ENCODE data around the gene C11orf98.
"Not testable (repeated sequence)": the region's sequence is repeated elsewhere in the genome, so short reads cannot be mapped to it uniquely, and the experiment has no call there.

C11orf98 gene

DNA sequence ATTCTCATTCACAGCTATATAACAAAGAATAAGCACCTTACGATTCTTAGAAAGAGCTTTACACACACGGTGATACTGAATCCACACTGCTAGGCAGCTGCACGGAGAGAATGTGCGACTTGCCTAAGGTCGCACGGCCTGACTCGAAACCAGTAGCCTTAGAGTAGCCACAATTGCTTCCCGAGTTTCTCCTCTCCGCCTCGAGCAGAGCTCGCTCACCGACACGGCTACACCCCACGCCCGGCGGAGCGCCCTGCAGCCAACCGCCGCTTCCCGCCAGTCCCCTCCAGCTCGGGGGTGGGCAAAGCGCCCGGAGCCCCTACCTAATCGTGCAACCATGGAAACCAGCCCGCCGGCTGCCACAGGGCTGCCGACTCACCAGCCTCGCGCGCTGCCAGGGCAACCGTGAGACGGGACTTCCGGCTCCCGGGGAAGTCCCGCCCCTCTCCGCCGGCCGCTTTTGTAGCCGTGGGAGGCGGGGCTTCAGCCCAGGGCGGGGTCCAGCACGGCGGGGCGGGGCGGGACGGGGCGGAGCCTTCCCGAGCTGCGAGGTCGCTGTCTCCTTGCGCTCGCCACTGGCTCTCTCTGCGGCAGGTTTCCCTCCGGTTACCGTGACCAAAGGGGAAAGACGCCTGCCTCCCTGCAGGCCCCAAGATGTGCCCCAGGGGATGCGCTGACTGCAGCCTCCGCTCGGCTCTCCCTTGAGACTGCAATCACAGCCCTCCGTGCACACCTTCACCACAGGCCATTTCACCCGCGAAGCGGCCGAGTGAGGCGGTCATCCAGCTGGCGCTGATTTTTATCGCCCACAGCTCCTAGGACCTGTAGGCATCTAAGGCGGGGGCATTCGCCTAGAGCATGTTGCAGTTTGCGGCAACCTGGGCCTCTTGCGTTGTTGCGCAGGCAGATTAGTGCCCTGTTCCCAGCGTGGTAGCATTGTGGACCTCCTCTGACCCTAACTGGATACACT lies 41.2 kb upstream of the C11orf98 start:
- peaks cover 21% of the 10 kb centered on the region for H3K4me1 ChIP-seq (ENCODE audit: insufficient read depth, low read length)
- H3K27me3 ChIP-seq (ENCODE audit: insufficient read depth, low read length): no peaks in the 10 kb centered on the region
- peak overlapping the region; percentile 81 for H3K4me3 ChIP-seq (ENCODE audit: low read length)
- H3K27ac ChIP-seq (ENCODE audit: low read depth, low read length): peak overlapping the region; percentile 80
- no peaks in the 10 kb centered on the region for H3K9me3 ChIP-seq (ENCODE audit: insufficient read depth, low read depth, low read length)
- peaks cover 26% of the 10 kb centered on the region for H3K36me3 ChIP-seq (ENCODE audit: insufficient read depth, low read length)
- WGBS: 1% methylated on average over 73 of the region's 73 CpGs
- peak overlapping the region; percentile 80 for H3K9ac ChIP-seq (ENCODE audit: low read depth, low read length)

GRCh38 chr11:62705413-62705812 lies 40.4 kb upstream of the C11orf98 start:
- H3K9ac ChIP-seq (ENCODE audit: low read depth, low read length): peak overlapping the region; percentile 80
- WGBS: 81% methylated on average over 7 of the region's 7 CpGs
- H3K27me3 ChIP-seq (ENCODE audit: insufficient read depth, low read length): no peaks in the 10 kb centered on the region
- peaks cover 27% of the 10 kb centered on the region for H3K36me3 ChIP-seq (ENCODE audit: insufficient read depth, low read length)
- peak overlapping the region; percentile 33; the same call in 1 of the 2 replicates for H3K27ac ChIP-seq (ENCODE audit: low read depth, low read length)
- peaks cover 21% of the 10 kb centered on the region for H3K4me1 ChIP-seq (ENCODE audit: insufficient read depth, low read length)
- H3K4me3 ChIP-seq (ENCODE audit: low read length): peak overlapping the region; percentile 81
- no peaks in the 10 kb centered on the region for H3K9me3 ChIP-seq (ENCODE audit: insufficient read depth, low read depth, low read length)

DNA sequence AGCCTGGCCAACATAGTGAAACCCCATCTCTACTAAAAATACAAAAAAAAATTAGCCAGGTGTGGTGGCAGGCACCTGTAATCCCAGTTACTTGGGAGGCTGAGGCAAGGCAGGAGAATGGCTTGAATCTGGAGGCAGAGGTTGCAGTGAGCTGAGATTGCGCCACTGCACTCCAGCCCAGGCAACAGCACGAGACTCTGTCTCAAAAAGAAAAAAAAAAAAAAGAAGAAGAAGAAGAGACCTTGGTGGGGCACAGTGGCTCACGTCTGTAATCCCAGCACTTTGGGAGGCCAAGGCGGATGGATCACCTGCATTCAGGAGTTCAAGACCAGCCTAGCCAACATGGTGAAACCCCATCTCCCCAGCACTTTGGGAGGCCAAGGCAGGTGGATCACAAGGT lies 38.9 kb upstream of the C11orf98 start:
- not testable (repeated sequence) for H3K27ac ChIP-seq (ENCODE audit: low read depth, low read length)
- WGBS: 96% methylated on average over 4 of the region's 4 CpGs

DNA sequence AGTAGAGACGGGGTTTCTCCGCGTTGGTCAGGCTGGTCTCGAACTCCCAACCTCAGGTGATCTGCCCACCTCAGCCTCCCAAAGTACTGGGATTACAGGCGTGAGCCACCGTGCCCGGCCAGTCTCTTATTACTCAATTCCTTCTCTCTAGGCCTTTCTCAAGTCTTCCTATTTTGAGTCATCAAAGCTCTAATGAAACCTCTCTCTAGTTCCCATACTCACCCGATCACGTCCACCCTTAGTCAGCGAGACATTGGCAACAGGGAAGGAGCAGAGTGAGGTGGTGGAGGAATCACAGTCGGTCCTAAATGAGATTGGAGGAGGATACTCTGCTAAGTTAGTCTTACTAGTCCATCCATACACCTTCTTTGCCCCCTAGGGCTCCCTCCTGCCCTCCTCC lies 37.2 kb upstream of the C11orf98 start:
- Histone ChIP-seq H3K4me3 (ENCODE audit: low read length) (no peak overlapping the region), H3K27me3 (ENCODE audit: insufficient read depth, low read length) (no peaks in the 10 kb centered on the region), H3K4me1 (ENCODE audit: insufficient read depth, low read length) (peaks cover 5% of the 10 kb centered on the region; the same call in 1 of the 2 replicates), H3K9me3 (ENCODE audit: insufficient read depth, low read depth, low read length) (no peaks in the 10 kb centered on the region), H3K27ac (ENCODE audit: low read depth, low read length) (no peak overlapping the region), H3K9ac (ENCODE audit: low read depth, low read length) (no peak overlapping the region), H3K36me3 (ENCODE audit: insufficient read depth, low read length) (peaks cover 30% of the 10 kb centered on the region)
- WGBS: 96% methylated on average over 8 of the region's 11 CpGs

More for the DNA sequence above, 38.9 kb upstream of the C11orf98 start:
- not testable (repeated sequence) for H3K4me3 ChIP-seq (ENCODE audit: low read length); H3K9me3 ChIP-seq (ENCODE audit: insufficient read depth, low read depth, low read length); H3K27me3 ChIP-seq (ENCODE audit: insufficient read depth, low read length); H3K9ac ChIP-seq (ENCODE audit: low read depth, low read length)
- H3K36me3 ChIP-seq (ENCODE audit: insufficient read depth, low read length): peaks cover 27% of the 10 kb centered on the region
- peaks cover 13% of the 10 kb centered on the region; the same call in 1 of the 2 replicates for H3K4me1 ChIP-seq (ENCODE audit: insufficient read depth, low read length)

GRCh38 chr11:62694455-62695167 lies 29.6 kb upstream of the C11orf98 start:
- Histone ChIP-seq H3K27ac (ENCODE audit: low read depth, low read length) (no peak overlapping the region), H3K4me3 (ENCODE audit: low read length) (no peak overlapping the region), H3K36me3 (ENCODE audit: insufficient read depth, low read length) (peaks cover 47% of the 10 kb centered on the region), H3K27me3 (ENCODE audit: insufficient read depth, low read length) (no peaks in the 10 kb centered on the region), H3K9me3 (ENCODE audit: insufficient read depth, low read depth, low read length) (no peaks in the 10 kb centered on the region), H3K4me1 (ENCODE audit: insufficient read depth, low read length) (no peaks in the 10 kb centered on the region), H3K9ac (ENCODE audit: low read depth, low read length) (no peak overlapping the region)
- 72% methylated on average over 14 of the region's 14 CpGs for WGBS

GRCh38 chr11:62693624-62694023 lies 28.6 kb upstream of the C11orf98 start:
- 98% methylated on average over 2 of the region's 4 CpGs for WGBS
- H3K9ac ChIP-seq (ENCODE audit: low read depth, low read length); H3K27me3 ChIP-seq (ENCODE audit: insufficient read depth, low read length); H3K27ac ChIP-seq (ENCODE audit: low read depth, low read length); H3K4me3 ChIP-seq (ENCODE audit: low read length); H3K4me1 ChIP-seq (ENCODE audit: insufficient read depth, low read length); H3K9me3 ChIP-seq (ENCODE audit: insufficient read depth, low read depth, low read length): not testable (repeated sequence)
- H3K36me3 ChIP-seq (ENCODE audit: insufficient read depth, low read length): peaks cover 47% of the 10 kb centered on the region

DNA sequence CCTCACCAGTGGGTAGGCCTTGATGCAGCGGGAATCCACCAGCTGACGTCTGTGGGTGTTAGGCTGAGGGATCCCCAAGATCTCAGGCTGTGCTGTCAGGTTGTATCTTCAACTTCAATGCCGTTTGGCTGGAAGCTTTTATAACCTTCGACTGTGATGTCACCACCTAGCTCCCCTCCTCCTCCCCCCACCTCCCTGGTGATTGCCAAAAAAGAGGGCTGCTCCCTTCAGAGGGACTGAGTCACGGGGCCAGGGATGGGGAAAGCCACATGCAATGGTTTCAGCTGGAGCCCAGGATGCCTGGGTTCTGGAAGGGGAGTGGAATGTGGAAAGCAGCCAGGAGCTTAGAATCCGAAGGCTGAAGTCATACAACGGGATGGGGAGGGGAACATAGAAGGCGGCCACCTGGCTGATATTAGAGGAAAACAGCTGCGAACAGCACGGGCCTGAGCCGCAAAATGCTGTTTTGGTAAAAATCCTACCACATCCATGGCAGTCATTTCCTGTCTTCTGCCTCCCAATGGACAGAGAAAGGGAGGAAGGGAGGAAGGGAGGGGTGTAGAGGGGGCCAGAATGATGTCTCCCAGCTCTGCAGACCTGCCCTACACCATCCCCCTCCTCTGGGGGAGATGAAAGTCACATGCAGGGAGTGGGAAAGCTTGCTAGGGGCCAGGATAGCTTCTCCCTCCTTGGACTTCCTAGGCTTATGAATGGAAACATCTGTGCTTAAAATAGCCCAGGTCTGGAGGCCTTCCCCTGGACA lies 24.6 kb upstream of the C11orf98 start, which contains the start of gene LRRN4CL:
LRRN4CL (minus strand) TSS at position 110 of the 763 bp plus-strand sequence. CDS start 1,022 bp downstream, outside the sequence.
- Histone ChIP-seq H3K4me1 (ENCODE audit: insufficient read depth, low read length) (no peaks in the 10 kb centered on the region), H3K9ac (ENCODE audit: low read depth, low read length) (no peak within 1 kb of the TSS; the same call in 1 of the 2 replicates), H3K9me3 (ENCODE audit: insufficient read depth, low read depth, low read length) (no peaks in the 10 kb centered on the region), H3K27ac (ENCODE audit: low read depth, low read length) (no peak within 1 kb of the TSS), H3K36me3 (ENCODE audit: insufficient read depth, low read length) (peaks cover 44% of the 10 kb centered on the region), H3K4me3 (ENCODE audit: low read length) (no peak within 1 kb of the TSS), H3K27me3 (ENCODE audit: insufficient read depth, low read length) (no peaks in the 10 kb centered on the region)
- WGBS: 86% methylated on average over 9 of the region's 11 CpGs

DNA sequence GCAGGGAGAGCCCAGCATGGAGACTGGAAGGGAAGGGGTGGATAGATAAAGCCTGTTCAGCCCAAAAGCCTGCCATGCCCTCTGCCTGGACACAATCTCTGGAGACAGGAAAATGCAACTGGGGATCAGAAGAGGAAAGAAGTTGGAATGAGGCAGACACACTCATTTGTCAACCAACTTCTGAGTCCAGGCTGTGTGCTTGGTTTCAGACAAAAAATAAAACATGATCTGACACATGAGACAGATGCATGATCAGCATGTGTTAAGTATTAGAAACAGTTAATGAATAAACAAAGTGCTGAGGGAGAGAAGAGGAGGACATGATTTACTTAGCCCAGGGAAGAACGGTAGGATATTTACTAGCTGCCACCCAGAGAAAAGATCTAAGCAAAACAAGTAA lies 23.5 kb upstream of the C11orf98 start:
- peaks cover 34% of the 10 kb centered on the region for H3K36me3 ChIP-seq (ENCODE audit: insufficient read depth, low read length)
- H3K27ac ChIP-seq (ENCODE audit: low read depth, low read length): no peak overlapping the region
- no peak overlapping the region for H3K4me3 ChIP-seq (ENCODE audit: low read length)
- H3K9me3 ChIP-seq (ENCODE audit: insufficient read depth, low read depth, low read length): no peaks in the 10 kb centered on the region
- no peaks in the 10 kb centered on the region for H3K4me1 ChIP-seq (ENCODE audit: insufficient read depth, low read length)
- no peaks in the 10 kb centered on the region for H3K27me3 ChIP-seq (ENCODE audit: insufficient read depth, low read length)
- no peak overlapping the region for H3K9ac ChIP-seq (ENCODE audit: low read depth, low read length)
- 90% methylated on average over 1 of the region's 1 CpG for WGBS

GRCh38 chr11:62687508-62688396 lies 22.7 kb upstream of the C11orf98 start:
- Histone ChIP-seq H3K4me1 (ENCODE audit: insufficient read depth, low read length) (no peaks in the 10 kb centered on the region), H3K27me3 (ENCODE audit: insufficient read depth, low read length) (no peaks in the 10 kb centered on the region), H3K36me3 (ENCODE audit: insufficient read depth, low read length) (peaks cover 27% of the 10 kb centered on the region), H3K9me3 (ENCODE audit: insufficient read depth, low read depth, low read length) (no peaks in the 10 kb centered on the region), H3K4me3 (ENCODE audit: low read length) (no peak overlapping the region), H3K9ac (ENCODE audit: low read depth, low read length) (no peak overlapping the region), H3K27ac (ENCODE audit: low read depth, low read length) (no peak overlapping the region)
- WGBS: 94% methylated on average over 74 of the region's 74 CpGs

DNA sequence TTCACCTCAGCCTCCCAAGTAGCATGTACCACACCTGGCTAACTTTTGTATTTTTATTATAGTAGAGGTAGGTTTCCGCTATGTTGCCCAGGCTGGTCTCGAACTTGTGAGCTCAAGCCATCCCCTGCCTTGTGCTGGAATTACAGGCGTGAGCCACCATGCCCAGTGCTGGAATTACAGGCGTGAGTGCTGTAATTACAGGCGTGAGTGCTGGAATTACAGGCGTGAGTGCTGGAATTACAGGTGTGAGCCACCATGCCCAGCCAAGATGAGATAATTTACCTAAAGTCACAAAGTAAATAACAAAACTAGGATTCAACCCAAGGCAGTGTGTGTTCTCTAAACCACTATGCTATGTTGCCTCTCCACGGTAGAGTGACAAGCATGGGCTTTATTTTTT lies 17.5 kb upstream of the C11orf98 start:
- Histone ChIP-seq H3K9me3 (ENCODE audit: insufficient read depth, low read depth, low read length) (no peaks in the 10 kb centered on the region), H3K4me1 (ENCODE audit: insufficient read depth, low read length) (peaks cover 6% of the 10 kb centered on the region; the same call in 1 of the 2 replicates), H3K9ac (ENCODE audit: low read depth, low read length) (no peak overlapping the region), H3K27ac (ENCODE audit: low read depth, low read length) (no peak overlapping the region), H3K36me3 (ENCODE audit: insufficient read depth, low read length) (peaks cover 5% of the 10 kb centered on the region), H3K27me3 (ENCODE audit: insufficient read depth, low read length) (no peaks in the 10 kb centered on the region), H3K4me3 (ENCODE audit: low read length) (no peak overlapping the region)
- WGBS: 93% methylated on average over 7 of the region's 7 CpGs
